ENCODE data around the gene TTC24. TPM values are rescaled to one million over a fixed set of nuclear protein-coding genes. Genes with fewer than 3 reads are reported as not detected.

Gene TTC24
- total RNA-seq, result not detected in 2 replicates

DNA sequence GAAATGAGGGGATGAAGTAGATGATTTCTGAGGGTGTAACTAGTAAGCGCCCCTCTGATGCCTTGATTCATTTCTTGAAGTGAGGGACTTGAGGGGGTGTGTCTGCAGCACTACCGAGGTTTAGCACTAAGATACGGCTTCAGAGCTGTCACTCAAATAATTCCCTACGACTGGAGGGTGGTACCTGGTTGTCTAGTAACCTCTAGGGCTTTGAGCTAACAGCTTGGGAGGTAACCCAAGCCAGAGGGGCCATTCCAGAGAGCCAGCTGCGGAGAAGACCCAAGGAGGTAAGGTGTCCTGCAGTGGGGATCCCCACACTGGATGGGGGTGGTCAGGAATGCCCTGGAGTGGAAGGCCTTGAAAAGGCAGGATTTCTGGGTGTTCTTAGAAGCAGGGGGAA is at the start of gene TTC24:
TSS of gene TTC24 (plus strand) at position 252 of the 400 bp plus-strand sequence. CDS start 1,642 bp downstream, outside the sequence.

DNA sequence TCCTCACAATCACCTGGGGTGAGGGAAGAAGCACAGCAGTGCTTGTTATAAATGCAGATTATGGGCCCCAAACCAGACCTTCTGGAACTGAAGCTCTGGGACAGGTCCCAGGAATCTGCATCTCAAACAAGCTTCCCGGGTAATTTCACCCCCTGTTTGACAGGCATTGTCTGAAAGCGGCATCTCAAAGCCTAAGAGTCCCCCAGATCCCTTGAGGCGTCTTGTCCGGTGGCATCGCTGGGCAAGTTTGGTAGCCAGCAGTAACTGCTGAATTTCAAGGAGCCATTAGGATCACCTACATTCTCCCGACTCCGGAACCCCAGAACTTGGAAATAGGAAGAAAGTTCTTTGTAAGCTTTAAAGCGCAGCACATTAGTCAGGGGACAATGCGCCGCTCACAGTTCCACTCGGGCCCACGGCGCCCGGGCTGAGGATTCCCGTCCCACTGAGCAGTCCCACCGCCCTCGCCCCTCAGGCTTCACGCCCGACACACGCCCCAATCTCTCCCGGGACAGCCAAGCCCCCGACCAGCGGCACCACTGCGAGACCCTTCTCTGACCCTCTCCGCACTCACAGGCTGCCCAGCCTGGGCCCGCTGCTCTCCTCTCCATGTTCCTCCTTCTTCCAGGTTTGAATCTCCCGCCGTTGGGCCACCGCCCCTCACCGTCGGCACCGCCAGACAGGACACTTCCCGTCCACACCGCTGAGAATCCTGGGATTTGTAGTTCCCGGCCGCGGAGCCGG is 7.4 kb upstream of the TTC24 start, which contains the start of gene IQGAP3:
TSS of gene IQGAP3 (minus strand) at position 647 of the 744 bp plus-strand sequence. CDS start at position 611, 36 bp downstream.

GRCh38 chr1:156591432-156592157 is 12.1 kb downstream of the TTC24 start, which contains the start of gene NAXE:
NAXE (plus strand) TSS chr1:156591776; CDS start chr1:156591805, 29 bp downstream.

GRCh38 chr1:156601122-156601830 is 21.8 kb downstream of the TTC24 start, which contains the start of gene GPATCH4:
GPATCH4 (minus strand) TSS chr1:156601479.

GRCh38 chr1:156618853-156619581 is 39.5 kb downstream of the TTC24 start, which contains the start of gene HAPLN2:
HAPLN2 (plus strand) TSS chr1:156619415; CDS start chr1:156623491, 4,076 bp downstream.

Other genes with a start within 250 kb of the TTC24 start
- gene CCT3, start 241.4 kb upstream of the TTC24 start, total RNA-seq, result 248 TPM in 2 replicates
- gene TSACC, start 241.2 kb upstream of the TTC24 start, total RNA-seq, result not detected in 2 replicates
- gene RHBG, start 210.5 kb upstream of the TTC24 start, total RNA-seq, result not detected in 2 replicates
- gene MEF2D, start 78.9 kb upstream of the TTC24 start, total RNA-seq, result 15.8 and 27.2 TPM in 2 replicates
- 0.58 and 0.85 TPM in 2 replicates for gene IQGAP3, start 7.2 kb upstream of the TTC24 start, total RNA-seq
- 61.6 and 67.2 TPM in 2 replicates for gene NAXE, start 12.1 kb downstream of the TTC24 start, total RNA-seq
- gene GPATCH4, start 21.8 kb downstream of the TTC24 start, total RNA-seq, result 8.4 and 13.9 TPM in 2 replicates
- gene HAPLN2, start 39.7 kb downstream of the TTC24 start, total RNA-seq, result not detected in 2 replicates
- not detected in 2 replicates for gene BCAN, start 62.4 kb downstream of the TTC24 start, total RNA-seq
- 10.2 and 26.6 TPM in 2 replicates for gene NES, start 97.7 kb downstream of the TTC24 start, total RNA-seq
- 58.3 and 150 TPM in 2 replicates for gene CRABP2, start 125.9 kb downstream of the TTC24 start, total RNA-seq
- gene METTL25B, start 148.7 kb downstream of the TTC24 start, total RNA-seq, result 18.2 and 18.3 TPM in 2 replicates
- 14.9 and 21.5 TPM in 2 replicates for gene ISG20L2, start 149.0 kb downstream of the TTC24 start, total RNA-seq
- gene MRPL24, start 161.4 kb downstream of the TTC24 start, total RNA-seq, result 52.3 and 57.1 TPM in 2 replicates
- 120 and 124 TPM in 2 replicates for gene HDGF, start 172.0 kb downstream of the TTC24 start, total RNA-seq
- gene PRCC, start 187.8 kb downstream of the TTC24 start, total RNA-seq, result 30.3 and 42.1 TPM in 2 replicates
- 0.23 TPM in 1 of 2 replicates, not detected in the other for gene SH2D2A, start 237.1 kb downstream of the TTC24 start, total RNA-seq